Nephron progenitor cell (in vitro differentiated cells): ENCODE data around the gene ATP5F1B.

Experiments
- DNase-seq: peaks from one replicate; pipeline ENCODE4 v3.0.0; 2021
- H3K27ac Mint-ChIP-seq: 2 replicates; pipeline ENCODE4 v1.8.0; 2021; ENCODE audit warnings: mild to moderate bottlenecking, moderate library complexity, mixed read lengths
- H3K27me3 Mint-ChIP-seq: 2 replicates; pipeline ENCODE4 v1.8.0; 2021; ENCODE audit warnings: mild to moderate bottlenecking, low read depth, mixed read lengths; ENCODE audit not compliant: poor library complexity
- H3K36me3 Mint-ChIP-seq: 2 replicates; pipeline ENCODE4 v1.8.0; 2021; ENCODE audit warnings: low read depth, mixed read lengths
- H3K4me1 Mint-ChIP-seq: 2 replicates; pipeline ENCODE4 v1.8.0; 2021; ENCODE audit warnings: mixed read lengths
- H3K4me3 Mint-ChIP-seq: 2 replicates; pipeline ENCODE4 v1.8.0; 2021; ENCODE audit warnings: mild to moderate bottlenecking, moderate library complexity, mixed read lengths
- H3K9me3 Mint-ChIP-seq: 2 replicates; pipeline ENCODE4 v1.8.0; 2021; ENCODE audit warnings: mild to moderate bottlenecking, moderate library complexity, mixed read lengths
- CTCF ChIP-seq: fragments of 200-600 bp; sonication (generic); IDR thresholded peaks from 2 replicates; pipeline ENCODE4 v1.5.0; 2021; ENCODE audit warnings: antibody characterized with exemption

Gene ATP5F1B

GRCh38 chr12:56634242-56634836, 11.4 kb downstream of the ATP5F1B start:
- peak; percentile 61 for DNase-seq
- TF ChIP-seq CTCF, result no peak
- H3K36me3 Mint-ChIP-seq, result peaks cover 18% of the 10 kb centered on the region
- H3K27me3 Mint-ChIP-seq, result peaks cover 4% of the 10 kb centered on the region
- H3K4me1 Mint-ChIP-seq, result peaks cover 82% of the 10 kb centered on the region
- peak overlapping the region; percentile 95 for H3K27ac Mint-ChIP-seq
- no peaks in the 10 kb centered on the region for H3K9me3 Mint-ChIP-seq
- H3K4me3 Mint-ChIP-seq, result peak overlapping the region; percentile 96

GRCh38 chr12:56633468-56634241, 12.1 kb downstream of the ATP5F1B start:
- no peaks in the 10 kb centered on the region for H3K9me3 Mint-ChIP-seq
- peaks cover 11% of the 10 kb centered on the region for H3K36me3 Mint-ChIP-seq
- H3K27ac Mint-ChIP-seq, result peak overlapping the region; percentile 95
- no peak for TF ChIP-seq CTCF
- H3K4me3 Mint-ChIP-seq, result peak overlapping the region; percentile 96
- DNase-seq, result peak; percentile 6
- H3K4me1 Mint-ChIP-seq, result peaks cover 89% of the 10 kb centered on the region
- H3K27me3 Mint-ChIP-seq, result no peaks in the 10 kb centered on the region

- Mint-ChIP-seq H3K27ac (peak overlapping the region; percentile 89), H3K36me3 (peaks cover 7% of the 10 kb centered on the region), H3K9me3 (no peaks in the 10 kb centered on the region), H3K4me1 (peaks cover 91% of the 10 kb centered on the region), H3K27me3 (no peaks in the 10 kb centered on the region), H3K4me3 (peak overlapping the region; percentile 96)
- TF ChIP-seq CTCF, result no peak
- DNase-seq, result no peak
These were observed 12.9 kb downstream of the ATP5F1B start for GRCh38 chr12:56632701-56633467.

GRCh38 chr12:56631790-56632700, 13.7 kb downstream of the ATP5F1B start:
- Mint-ChIP-seq H3K36me3 (peaks cover 4% of the 10 kb centered on the region), H3K4me3 (peak overlapping the region; percentile 96), H3K27me3 (no peaks in the 10 kb centered on the region), H3K4me1 (peaks cover 88% of the 10 kb centered on the region), H3K27ac (peak overlapping the region; percentile 89), H3K9me3 (no peaks in the 10 kb centered on the region)
- TF ChIP-seq CTCF, result no peak
- DNase-seq, result peak; percentile 79

GRCh38 chr12:56630180-56630632, 15.6 kb downstream of the ATP5F1B start, which contains the start of gene BAZ2A:
Gene BAZ2A, minus strand, starts transcription at chr12:56630326. Its CDS starts 12,796 bp downstream, at chr12:56617530.
- peak within 1 kb of the TSS; percentile 96 for H3K4me3 Mint-ChIP-seq

More at GRCh38 chr12:56630180-56630632, 15.6 kb downstream of the ATP5F1B start, which contains the start of gene BAZ2A:
- Mint-ChIP-seq H3K27me3 (no peaks in the 10 kb centered on the region), H3K36me3 (peaks cover 17% of the 10 kb centered on the region), H3K9me3 (no peaks in the 10 kb centered on the region), H3K27ac (peak within 1 kb of the TSS; percentile 88), H3K4me1 (peaks cover 82% of the 10 kb centered on the region)
- TF ChIP-seq CTCF, result no peak
- peak; percentile 88 for DNase-seq
